Peyer's patch (tissue), 4 donors: ENCODE data around the gene RPL35A.
"Not testable (repeated sequence)": the region's sequence is repeated elsewhere in the genome, so short reads cannot be mapped to it uniquely, and the experiment has no call there.

Source experiments
- POLR2A ChIP-seq, 2 donors: fragments of 450-650 bp; IDR thresholded peaks; one replicate each; pipeline ENCODE4 v1.5.1; 2017; ENCODE audit warnings: antibody characterized with exemption in 2 of 2, mild to moderate bottlenecking in 2 of 2, moderate library complexity in 2 of 2
- TF ChIP-seq, protein P1 (sequence below), 6 experiments: fragments of 450-650 bp in 4 of 6; fragments of 200-600 bp in 2 of 6; sonication (generic) in 1 of 6; IDR thresholded peaks; one replicate each; pipeline ENCODE4 v1.5.1; 2017 to 2019; ENCODE audit warnings: antibody characterized with exemption in 6 of 6, mild to moderate bottlenecking in 3 of 6, moderate library complexity in 1 of 6

DNA sequence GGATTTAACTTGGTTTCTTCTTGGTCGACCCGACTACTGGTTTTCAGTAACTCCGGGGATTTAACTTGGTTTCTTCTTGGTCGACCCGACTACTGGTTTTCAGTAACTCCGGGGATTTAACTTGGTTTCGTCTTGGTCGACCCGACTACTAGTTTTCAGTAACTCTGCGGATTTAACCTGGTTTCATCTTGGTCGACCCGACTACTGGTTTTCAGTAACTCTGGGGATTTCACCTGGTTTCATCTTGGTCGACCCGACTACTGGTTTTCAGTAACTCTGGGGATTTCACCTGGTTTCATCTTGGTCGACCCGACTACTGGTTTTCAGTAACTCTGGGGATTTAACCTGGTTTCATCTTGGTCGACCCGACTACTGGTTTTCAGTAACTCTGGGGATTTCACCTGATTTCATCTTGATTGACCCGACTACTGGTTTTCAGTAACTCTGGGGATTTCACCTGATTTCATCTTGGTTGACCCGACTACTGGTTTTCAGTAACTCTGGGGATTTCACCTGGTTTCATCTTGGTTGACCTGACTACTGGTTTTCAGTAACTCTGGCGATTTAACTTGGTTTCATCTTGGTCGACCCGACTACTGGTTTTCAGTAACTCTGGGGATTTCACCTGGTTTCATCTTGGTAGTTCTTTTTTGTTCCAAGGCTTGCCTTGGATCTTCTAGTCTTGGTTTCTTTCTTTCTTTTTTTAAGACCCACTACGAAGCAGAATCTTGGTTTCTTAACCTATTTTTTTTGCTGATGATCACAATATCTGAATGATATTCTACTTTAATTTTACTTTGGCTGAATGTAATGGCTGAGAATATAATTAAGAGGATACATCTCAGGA is 28.3 kb upstream of the RPL35A start:
- TF ChIP-seq, protein P1, sequence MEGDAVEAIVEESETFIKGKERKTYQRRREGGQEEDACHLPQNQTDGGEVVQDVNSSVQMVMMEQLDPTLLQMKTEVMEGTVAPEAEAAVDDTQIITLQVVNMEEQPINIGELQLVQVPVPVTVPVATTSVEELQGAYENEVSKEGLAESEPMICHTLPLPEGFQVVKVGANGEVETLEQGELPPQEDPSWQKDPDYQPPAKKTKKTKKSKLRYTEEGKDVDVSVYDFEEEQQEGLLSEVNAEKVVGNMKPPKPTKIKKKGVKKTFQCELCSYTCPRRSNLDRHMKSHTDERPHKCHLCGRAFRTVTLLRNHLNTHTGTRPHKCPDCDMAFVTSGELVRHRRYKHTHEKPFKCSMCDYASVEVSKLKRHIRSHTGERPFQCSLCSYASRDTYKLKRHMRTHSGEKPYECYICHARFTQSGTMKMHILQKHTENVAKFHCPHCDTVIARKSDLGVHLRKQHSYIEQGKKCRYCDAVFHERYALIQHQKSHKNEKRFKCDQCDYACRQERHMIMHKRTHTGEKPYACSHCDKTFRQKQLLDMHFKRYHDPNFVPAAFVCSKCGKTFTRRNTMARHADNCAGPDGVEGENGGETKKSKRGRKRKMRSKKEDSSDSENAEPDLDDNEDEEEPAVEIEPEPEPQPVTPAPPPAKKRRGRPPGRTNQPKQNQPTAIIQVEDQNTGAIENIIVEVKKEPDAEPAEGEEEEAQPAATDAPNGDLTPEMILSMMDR (IDR thresholded peaks at IDR 0.05): not testable (repeated sequence)
- TF ChIP-seq POLR2A (IDR thresholded peaks at IDR 0.05): not testable (repeated sequence)
